Muscle of arm (tissue), 12 donors: ENCODE measurements around the gene PPM1G. TPM values are rescaled to one million over a fixed set of nuclear protein-coding genes. Genes with fewer than 3 reads are reported as not detected.
"Not testable (repeated sequence)": the region's sequence is repeated elsewhere in the genome, so short reads cannot be mapped to it uniquely, and the experiment has no call there.

ENCODE experiments used
- DNase-seq: peaks from one replicate; pipeline ENCODE4 v3.0.0-alpha.2; 2013
- polyA plus RNA-seq, 12 donors: library from polyadenylated mRNA; unstranded; fragments of 120-200 nt; gene quantifications; one replicate each; pipeline ENCODE4 v1.2.1, GENCODE V29; 2013; ENCODE audit not compliant: insufficient read length in 12 of 12

Gene PPM1G
- polyA plus RNA-seq, 12 donors: 42.8 to 64.1 (median 54.4) TPM; not detected in 1

DNA sequence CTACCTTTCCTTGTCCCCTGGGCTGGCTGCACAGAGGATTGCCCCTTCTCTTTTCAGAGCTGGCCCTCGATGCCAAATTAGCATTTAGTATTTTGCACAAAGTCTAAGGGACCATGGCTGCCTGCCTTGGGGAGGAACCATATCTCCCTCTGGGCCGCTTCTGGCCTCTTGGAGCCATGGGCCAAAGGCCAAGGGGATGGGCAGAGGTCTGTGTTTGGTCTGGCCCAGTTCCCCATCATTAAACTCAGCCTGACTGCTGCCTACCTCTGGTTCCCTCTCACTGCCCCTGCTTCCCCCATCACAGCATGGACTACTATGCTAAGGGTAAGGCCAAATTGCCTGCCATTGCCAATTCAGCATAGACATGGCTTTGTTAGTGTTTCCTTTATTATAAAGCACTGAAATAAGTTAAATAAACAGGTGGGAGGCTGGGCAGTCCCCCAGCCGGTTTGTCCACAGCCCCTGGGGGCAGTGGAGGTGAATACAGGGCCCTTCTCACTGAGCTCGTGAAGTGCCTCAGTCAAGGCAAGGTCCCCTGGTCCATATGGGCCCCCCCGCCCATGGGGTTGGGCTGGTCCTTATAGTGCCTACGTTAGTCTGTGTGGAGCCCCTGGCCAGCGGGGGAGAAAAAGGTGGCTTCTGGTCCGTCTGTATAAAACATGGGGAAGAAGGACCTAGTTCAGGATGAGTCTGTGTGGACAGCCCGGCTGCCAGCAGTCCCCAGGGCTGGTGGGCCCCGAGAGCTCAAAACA lies 32.3 kb downstream of the PPM1G start:
- no peak for DNase-seq

DNA sequence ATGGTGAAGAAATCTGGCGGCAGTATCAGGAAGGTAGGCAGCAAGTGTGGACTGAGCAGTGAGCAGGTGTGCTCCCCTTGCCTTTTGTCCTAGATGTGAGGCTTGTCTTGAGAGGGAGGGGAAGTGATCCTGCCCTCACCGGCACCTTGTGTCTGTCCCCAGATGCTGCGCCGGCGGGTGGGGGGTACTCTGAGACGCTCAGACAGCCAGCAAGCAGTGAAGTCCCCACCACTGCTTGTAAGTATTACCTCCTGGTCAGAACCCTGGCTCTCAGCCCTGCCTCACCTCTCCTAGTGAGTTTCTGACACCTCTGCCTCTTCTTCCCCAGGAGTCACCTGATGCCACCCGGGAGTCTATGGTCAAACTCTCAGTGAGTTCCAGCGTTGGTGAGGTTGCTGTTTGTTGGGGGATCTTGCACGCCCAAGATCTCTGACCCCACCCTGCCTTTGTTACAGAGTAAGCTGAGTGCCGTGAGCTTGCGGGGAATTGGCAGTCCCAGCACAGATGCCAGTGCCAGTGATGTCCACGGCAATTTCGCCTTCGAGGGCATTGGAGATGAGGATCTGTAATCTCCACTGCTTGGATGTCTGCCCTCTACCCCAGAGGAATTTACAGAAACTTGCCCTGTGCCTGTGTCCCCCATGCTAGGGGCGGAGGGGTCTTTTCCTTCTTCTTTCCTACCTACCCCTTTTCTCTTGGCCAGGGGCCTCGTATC lies 33.1 kb downstream of the PPM1G start:
- no peak for DNase-seq

DNA sequence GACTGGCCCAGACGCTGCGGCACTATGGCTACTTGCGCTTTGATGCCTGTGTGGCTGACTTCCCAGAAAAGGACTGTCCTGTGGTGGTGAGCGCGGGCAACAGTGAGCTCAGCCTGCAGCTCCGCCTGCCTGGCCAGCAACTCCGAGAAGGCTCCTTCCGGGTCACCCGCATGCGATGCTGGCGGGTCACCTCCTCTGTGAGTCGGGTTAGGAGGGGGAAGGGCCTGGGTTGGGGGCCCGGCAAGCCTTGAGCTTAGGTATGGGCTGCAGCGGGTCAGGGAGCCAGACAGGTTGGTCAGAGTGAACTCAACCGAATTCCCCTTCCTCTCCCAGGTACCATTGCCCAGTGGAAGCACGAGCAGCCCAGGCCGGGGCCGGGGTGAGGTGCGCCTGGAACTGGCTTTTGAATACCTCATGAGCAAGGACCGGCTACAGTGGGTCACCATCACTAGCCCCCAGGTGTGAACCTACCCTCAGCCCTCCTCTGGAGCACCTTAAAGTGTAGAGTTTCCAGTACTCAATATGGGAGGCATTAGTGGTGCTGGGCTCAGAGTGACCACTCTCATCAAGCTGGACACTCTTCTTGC lies 33.8 kb downstream of the PPM1G start:
- DNase-seq: no peak

DNA sequence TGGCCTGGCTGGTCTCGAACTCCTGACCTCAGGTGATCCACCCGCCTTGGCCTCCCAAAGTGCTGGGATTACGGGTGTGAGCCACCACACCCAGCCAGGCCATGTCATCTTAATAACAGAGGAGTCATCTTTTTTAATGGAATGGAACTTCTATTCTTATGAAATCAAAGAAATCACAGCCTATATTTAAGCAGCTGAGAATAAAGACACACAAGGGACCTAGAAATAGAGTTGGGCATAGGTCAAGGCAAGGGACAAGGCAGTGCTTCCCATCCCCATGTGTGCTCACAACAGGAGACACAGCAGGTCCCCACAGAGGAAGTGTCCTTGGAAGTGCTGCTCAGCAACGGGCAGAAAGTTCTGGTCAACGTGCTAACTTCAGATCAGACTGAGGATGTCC lies 35.8 kb downstream of the PPM1G start:
- DNase-seq: no peak

DNA sequence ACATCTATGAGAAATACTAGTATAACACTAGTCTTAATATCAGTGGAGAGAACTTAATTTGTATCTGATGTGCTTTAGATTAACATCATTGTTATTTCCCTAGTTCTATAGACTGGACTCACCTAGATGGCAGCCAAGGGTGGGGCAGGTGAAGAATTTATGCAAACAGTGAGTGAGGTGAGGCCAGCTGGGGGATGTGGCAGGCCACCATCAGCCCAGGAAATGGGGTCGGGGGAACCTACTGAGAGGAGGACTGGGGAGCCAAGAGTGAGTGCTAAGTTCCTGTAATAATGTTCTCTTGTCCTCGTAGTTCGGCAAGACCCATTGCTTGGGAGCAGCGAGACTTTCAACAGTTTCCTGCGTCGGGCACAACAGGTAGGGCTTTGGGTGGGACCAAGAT lies 36.5 kb downstream of the PPM1G start:
- no peak for DNase-seq

DNA sequence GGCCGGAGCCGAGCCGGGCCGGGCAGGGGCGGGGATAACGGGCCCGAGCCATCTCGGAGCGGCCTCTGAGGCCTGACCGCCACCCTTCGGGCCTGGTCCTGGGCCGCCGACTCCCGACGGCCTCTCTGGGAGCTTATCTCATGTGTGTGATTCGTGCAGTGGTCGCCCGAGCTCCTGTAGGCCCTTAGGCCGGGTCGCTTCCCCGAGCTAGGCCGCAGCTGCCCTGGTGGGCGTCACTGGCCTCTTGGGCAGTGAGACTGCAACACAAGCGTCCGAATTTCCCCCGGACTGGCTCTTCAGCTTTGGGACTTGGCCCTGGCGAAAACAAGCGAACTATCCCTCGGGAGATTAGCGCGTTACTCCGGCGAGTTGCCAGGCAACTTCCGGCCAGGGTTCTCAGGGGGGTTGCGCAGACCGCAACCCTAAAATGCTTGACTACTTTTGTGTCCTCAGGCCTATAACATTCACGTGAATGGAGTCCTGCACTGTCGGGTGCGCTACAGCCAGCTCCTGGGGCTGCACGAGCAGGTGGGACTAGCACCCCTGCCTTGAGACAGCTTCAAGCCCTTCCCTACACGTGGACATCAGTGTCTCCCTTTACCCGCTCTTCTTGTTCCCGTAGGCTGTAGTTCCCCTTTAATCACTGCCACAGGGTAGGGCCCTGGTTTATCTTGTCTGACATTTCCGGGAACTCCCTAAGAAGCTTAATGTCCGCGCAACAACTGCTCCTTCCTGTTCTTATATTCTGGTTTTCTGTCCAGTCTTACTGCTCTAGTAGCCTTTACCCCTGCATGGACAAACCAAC lies 38.4 kb downstream of the PPM1G start:
- peak; percentile 33 for DNase-seq

DNA sequence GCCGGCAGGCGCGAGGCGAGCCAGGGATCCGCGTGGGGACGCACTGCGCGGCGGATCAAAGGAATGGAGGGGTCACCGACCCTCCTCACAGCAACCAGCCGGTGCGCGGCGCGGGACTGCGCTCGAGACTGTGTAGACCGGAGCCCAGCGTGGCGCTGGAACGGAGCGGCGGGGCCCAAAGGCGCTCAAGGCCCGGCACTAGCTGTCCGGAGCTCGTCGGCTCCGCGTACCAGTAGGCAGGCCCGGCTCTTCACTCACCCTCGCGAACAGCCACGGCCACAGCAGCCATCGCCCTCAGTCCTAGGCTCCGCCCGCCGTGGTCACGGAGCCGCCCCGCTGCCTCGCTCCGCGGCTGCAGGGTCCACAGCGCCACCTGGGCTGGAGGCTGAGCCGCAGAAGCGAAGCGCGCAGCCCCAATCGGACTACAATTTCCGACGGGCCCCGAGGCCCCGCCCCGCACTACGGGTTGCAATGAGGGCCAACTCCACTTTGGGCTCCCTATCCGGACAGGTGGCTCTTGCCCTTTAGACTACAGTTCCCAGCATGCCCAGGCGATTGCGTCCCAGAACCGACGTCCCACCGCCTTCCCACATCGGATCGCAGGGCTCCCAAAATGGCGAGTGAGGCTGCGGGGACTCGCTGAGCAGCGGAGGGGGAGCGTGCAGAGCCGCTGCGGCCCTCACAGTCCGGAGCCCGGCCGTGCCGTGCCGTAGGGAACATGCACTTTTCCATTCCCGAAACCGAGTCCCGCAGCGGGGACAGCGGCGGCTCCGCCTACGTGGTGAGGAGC lies 39.2 kb downstream of the PPM1G start, which contains the start of the genes EIF2B4 and SNX17:
Gene EIF2B4, minus strand, starts transcription at position 313 of the 790 bp plus-strand sequence. Its CDS starts 24 bp downstream, at position 289.
Gene SNX17, plus strand, starts transcription at position 591 of the 790 bp plus-strand sequence. Its CDS starts 128 bp downstream, at position 719.
- peak; percentile 100 for DNase-seq

DNA sequence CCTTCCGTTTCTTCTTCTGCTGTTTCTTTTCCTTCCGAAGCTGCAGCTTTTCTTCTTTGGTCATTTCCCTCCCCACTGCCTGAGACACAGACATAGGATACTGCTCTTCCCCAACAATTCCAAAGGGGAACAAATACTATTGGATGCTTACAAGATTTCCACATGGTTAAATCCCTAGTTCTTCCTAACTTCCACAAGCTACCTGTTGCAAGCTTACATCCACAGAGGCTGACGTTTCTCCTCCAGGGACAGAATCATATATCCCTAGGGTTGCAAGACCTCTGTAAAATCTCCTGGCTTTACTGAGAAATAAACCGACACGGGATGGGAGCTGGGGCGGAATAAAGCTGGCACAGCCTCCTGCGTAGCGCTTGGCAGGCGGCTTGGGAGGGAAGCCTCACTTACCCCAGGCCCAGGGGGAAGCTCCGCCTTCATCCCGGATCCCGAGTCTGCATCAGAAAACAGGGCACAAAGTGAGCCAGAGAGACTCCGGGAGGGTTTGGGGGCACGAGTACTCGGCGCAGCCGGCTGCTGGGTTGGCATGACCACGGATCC lies 39.8 kb downstream of the PPM1G start:
- no peak for DNase-seq

DNA sequence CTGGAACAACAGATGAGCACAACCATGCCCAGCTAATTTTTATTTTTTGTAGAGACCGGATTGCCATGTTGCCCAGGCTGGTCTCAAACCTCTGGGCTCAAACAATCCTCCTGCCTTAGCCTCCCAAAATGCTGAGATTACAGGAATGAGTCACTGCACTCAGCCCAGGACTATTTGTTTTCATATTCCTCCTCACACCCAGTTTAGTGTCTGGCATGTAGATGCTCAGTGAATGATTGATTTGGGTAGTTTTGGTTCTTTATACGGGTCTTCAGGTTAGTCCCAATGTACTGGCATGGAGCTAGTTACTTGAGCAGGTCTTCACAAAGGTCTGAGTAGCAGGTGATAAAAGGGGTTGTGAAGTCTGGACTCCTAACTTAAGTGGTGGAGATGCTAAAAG lies 45.5 kb downstream of the PPM1G start:
- no peak for DNase-seq

DNA sequence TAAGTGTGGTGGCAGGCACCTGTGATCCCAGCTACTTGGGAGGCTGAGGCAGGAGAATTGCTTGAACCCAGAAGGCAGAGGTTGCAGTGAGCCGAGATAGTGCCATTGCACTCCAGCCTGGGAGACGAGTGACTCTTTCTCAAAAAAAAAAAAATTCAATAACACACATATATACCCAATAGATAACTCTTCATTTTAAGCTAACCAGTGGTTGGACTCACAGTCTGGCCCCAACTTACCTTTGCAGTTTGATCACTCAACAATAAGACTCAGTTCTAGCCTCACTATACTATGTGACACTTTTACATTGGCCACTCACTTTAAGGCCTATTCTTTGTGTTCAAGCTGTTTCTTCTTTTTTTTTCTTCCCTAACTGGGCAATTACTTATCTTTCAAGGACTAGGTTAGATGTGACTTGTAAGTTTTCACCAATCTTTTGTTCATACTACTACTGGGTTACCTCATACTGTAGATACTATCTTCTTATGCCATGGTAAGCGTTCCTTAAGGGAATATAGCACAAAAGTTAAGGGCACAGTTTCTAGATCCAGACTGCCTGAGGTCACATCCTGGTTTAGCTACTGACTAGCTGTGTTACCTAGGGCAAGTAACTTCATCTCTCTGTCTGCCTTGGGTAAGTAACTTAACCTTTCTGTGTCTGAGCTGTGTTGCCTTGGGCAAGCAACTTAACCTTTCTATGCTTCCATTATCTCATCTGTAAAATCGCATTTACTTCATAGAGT lies 46.5 kb downstream of the PPM1G start:
- no peak for DNase-seq

DNA sequence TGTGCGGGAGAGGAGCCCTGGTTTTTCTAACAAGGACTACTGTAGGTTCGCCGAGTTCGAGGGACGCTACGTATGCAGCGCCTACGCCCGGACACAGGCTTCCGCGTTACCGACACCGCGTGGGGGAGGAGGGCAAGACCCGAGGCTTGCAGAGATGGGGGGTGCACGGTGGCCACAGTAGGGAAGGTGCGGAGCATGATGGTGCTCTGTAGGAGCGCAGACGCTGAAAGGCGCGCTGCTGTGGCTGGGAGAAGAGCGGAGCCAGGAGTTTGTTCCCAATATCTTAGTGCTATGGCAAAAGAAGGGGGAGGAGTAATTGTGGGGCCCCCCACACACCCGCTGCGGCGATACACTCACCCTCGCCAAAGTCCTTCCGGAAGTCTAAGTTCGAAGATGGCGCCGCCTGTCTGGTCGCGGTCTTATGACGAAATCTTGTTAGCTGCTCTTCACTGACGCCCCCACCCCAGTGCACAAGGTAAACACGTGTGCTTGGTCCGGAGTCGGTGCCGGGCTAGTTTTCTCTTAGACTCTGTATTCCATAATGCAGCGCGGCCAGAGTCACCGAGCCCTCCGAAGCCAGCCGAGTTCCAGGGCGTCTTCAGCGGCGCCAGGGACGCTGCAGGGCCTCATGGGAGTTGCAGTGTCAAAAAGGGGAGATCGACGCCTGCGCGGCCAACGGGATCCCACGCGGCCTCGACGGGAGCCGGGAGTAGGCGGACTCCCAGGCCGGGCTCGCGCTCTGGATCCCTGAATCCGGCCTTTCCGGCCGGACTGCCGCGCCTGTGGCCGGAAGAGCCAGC lies 52.8 kb downstream of the PPM1G start, which contains the start of gene GTF3C2:
Gene GTF3C2, minus strand, starts transcription at position 383 of the 800 bp plus-strand sequence. CDS start 13,210 bp downstream, outside the sequence.
- DNase-seq: peak; percentile 96

DNA sequence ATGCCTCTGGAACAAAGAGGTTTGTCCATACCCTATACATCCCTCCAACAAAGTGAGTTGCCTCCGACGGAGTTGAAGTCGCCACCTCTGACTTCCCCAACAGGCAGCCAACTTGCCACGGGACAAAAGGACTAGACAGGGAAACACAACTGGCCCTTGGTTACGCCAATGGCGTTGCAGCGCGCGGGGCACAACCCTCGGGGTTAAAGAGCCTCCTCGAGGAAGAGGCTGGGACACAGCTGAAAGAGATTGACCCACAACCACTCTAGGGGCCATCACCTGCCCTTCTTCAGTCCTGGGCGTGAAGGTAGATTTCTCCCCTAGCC lies 53.4 kb downstream of the PPM1G start:
- no peak for DNase-seq

DNA sequence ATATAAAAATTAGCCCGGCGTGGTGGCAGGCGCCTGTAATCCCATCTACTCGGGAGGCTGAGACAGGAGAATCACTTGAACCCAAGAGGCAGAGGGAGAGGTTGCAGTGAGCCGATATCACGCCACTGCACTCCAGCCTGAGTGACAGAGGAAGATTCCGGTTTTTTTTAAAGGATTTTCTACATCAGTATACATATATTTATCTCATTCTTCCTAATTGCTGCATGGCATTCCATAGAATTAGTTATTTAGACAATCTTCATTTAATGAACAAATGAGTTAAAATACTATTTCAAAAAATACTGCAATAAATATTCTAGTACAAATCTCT lies 54.8 kb downstream of the PPM1G start:
- DNase-seq: no peak

DNA sequence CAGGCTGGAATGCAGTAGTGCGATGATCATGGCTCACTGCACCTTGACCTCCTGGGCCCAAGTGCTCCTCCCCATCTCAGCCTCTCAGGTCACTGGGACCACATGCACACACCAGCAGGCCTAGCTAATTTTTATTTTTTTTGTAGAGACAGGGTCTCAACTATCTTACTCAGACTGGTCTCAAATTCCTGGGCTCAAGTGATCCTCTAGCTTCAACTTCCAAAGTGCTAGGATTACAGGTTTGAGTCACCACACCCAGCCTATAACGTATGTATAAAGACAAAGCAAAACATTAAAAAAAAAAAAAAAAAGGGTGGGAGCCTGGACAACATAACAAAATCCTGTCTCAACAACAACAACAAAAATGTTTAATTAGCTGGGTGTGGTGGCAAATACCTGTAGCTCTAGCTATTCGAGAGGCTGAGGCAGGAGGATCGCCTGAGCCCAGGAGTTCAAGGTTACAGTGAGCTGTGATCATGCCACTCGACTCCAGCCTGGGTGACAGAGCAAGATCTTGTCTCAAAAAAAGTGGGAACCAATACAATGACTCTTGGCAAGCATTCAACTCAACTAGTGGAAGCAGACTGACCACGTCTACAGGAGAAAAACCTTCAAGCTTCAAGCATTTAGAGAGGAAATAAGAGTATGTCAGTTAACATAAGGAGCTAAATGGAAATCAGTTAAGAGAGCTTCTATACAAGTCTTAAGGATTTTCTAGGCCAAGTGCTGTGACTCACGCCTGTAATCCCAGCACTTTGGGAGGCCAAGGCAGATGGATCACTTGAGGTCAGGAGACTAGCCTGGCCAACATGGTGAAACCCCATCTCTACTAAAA lies 55.4 kb downstream of the PPM1G start:
- no peak for DNase-seq

DNA sequence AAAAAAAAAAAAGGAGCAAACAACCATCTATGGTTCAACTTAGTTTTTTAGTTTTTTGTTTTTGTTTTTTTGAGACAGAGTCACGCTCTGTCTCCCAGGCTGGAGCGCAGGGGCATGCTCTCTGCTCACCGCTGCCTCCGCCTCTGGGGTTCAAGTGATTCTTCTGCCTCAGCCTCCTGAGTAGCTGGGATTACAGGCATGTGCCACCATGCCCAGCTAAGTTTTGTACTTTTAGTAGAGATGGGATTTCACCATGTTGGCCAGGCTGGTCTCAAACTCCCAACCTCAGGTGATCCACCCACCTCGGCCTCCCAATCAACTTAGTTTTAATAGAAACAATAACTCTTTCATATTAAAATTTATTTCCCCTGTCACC lies 56.0 kb downstream of the PPM1G start:
- not testable (repeated sequence) for DNase-seq

DNA sequence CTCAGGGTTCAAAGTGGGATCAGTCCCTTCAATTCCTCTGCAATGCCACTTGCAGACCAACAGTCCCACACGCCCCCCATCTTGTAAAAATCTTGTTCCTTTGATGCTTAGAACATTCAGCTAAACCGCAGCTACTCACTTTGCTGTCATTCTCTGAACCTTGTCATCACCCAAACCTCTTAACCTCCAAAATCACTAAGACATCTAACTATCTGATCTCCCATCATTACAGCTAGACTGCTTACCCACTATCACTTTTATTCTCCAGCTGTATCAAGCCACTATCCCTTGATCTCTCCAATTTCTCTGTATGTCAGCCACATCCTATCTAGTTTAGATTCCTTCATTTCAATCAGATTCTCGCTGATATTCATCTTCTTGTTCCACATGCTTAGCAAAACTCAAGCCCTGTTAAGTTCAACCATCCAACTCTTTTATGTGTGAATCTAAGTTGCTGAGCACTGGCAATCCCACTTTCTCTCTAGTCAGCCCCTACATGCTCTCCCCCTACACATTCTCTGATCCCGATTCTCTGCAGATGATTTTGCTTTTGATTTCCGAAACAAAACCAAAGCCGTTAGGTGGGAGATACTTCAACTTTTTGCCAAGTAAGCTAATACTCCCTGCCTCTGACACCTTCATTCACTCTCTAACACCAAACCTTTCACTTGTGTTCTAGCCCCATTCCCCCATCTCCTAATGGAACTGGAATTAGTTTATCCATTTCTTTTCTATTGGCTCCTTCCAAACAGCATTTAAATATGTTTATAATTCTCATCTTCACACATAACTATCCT lies 57.4 kb downstream of the PPM1G start:
- no peak for DNase-seq

DNA sequence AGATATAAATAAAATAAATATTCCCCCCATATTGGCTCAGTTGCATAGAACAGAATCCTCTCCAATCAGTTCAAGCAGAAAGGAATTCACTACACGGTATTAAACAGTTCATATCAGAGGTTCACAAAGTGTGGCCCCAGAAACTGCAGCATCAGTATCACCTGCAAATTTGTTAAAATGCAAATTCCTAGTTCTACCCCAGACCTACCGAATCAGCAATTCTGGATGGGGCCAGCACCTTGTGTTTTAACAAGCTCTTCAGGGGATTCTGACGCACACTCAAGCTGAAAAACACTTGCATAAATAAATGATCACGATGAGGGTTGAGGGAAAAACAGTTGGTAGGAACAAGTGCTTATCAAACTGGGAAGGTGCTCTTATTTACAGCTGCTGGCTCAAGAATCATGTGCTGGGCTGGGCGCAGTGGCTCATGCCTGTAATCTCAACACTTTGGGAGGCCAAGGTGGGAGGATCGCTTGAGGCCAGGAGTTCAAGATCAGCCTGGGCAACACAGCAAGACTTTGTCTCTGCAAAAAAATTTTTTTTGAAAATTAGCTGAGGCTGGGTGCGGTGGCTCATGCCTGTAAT lies 59.2 kb downstream of the PPM1G start:
- no peak for DNase-seq
